SU-DHL-6 (cell line): ENCODE measurements around the gene SYT11.

Source experiments
- CTCF ChIP-seq: fragments of 200-600 bp; sonication (generic); IDR thresholded peaks from one replicate; pipeline ENCODE4 v1.5.1; 2017; ENCODE audit warnings: antibody characterized with exemption, mild to moderate bottlenecking, low read length, moderate library complexity; ENCODE audit not compliant: insufficient read depth, poor library complexity, severe bottlenecking
- EZH2phosphoT487 ChIP-seq: fragments of 200-600 bp; sonication (generic), shearing (Covaris generic); conservative IDR thresholded peaks from 2 replicates; pipeline ENCODE4 v1.6.1; 2018; ENCODE audit warnings: mild to moderate bottlenecking, antibody characterized with exemption, low read length, moderate library complexity, mixed read lengths

GRCh38 chr1:155813672-155814071 lies 45.7 kb upstream of the SYT11 start:
- TF ChIP-seq CTCF (no peak), EZH2phosphoT487 (no peak)
